Esophagus (tissue), 2 donors: ENCODE data around the gene TEDDM1. TPM values are rescaled to one million over a fixed set of nuclear protein-coding genes. Genes with fewer than 3 reads are reported as not detected.

ENCODE experiments used
- H3K27ac ChIP-seq, 2 donors: one replicate each; pipeline ENCODE4 v1.5.1; 2013; ENCODE audit warnings: low read depth in 2 of 2, mild to moderate bottlenecking in 2 of 2, inconsistent platforms in 1 of 2, low read length in 1 of 2, moderate library complexity in 1 of 2
- H3K27me3 ChIP-seq, 2 donors: one replicate each; pipeline ENCODE4 v1.6.1; 2013; ENCODE audit warnings: low read length in 2 of 2, control low read depth in 1 of 2, mild to moderate bottlenecking in 1 of 2; ENCODE audit not compliant: insufficient read depth in 2 of 2, control insufficient read depth in 1 of 2
- H3K36me3 ChIP-seq, 2 donors: one replicate each; pipeline ENCODE4 v1.6.1; 2013; ENCODE audit warnings: low read length in 1 of 2; ENCODE audit not compliant: control insufficient read depth in 2 of 2, insufficient read depth in 2 of 2
- H3K4me1 ChIP-seq, 2 donors: one replicate each; pipeline ENCODE4 v1.6.1; 2013; ENCODE audit warnings: low read length in 1 of 2; ENCODE audit not compliant: control insufficient read depth in 2 of 2, insufficient read depth in 2 of 2
- H3K4me3 ChIP-seq, 2 donors: one replicate each; pipeline ENCODE4 v1.5.1; 2013; ENCODE audit warnings: low read length in 2 of 2, mild to moderate bottlenecking in 2 of 2, low read depth in 1 of 2, moderate library complexity in 1 of 2
- H3K9me3 ChIP-seq, 2 donors: one replicate each; pipeline ENCODE4 v1.6.1; 2013; ENCODE audit warnings: mild to moderate bottlenecking in 2 of 2, low read depth in 1 of 2, low read length in 1 of 2, moderate library complexity in 1 of 2; ENCODE audit not compliant: control insufficient read depth in 2 of 2, insufficient read depth in 1 of 2
- WGBS, 2 donors: extraction: QIAGEN DNeasy Blood & Tissue Kit; methylation state at CpG; one replicate each; pipeline ENCODE4 v1.1.7; 2013; 5-methylcytosine and 5-hydroxymethylcytosine counted together
- polyA plus RNA-seq, 2 donors: library from polyadenylated mRNA; stranded (reverse); fragments of 200-250 nt; gene quantifications; one replicate each; pipeline ENCODE4 v1.2.3, GENCODE V29; 2013
- donor health status: healthy with polysubstance abuse.
- donor health status: Bipolar disorder and iron deficiency.

TEDDM1 gene
- polyA plus RNA-seq, 2 donors = 0.06 TPM; not detected in 1

DNA sequence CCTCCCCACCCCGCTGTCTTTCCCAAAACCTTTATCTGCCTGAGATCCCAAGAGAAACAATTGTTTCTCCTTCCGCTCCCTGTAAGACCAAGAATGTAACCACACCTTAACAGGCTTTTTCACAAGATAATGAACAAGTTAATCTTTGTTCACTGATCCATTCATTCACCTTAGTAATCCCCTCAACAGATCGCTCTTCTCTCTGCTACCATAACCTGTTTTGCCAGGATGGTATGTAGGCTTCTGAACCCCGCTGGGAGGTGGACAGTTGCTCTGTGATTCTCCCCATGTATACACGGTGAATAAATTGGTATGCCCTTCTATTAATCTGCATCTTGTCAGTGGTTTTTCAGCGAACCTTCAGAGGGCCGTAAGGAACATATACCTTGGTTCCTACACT, 30.8 kb upstream of the TEDDM1 start:
- Histone ChIP-seq H3K4me3 (no peak overlapping the region), H3K4me1 (no peaks in the 10 kb centered on the region), H3K36me3 (no peaks in the 10 kb centered on the region), H3K27ac (no peak overlapping the region), H3K27me3 (no peaks in the 10 kb centered on the region), H3K9me3 (no peaks in the 10 kb centered on the region)
- 69 to 76% methylated on average over 7 of the region's 7 CpGs for WGBS, 2 donors

DNA sequence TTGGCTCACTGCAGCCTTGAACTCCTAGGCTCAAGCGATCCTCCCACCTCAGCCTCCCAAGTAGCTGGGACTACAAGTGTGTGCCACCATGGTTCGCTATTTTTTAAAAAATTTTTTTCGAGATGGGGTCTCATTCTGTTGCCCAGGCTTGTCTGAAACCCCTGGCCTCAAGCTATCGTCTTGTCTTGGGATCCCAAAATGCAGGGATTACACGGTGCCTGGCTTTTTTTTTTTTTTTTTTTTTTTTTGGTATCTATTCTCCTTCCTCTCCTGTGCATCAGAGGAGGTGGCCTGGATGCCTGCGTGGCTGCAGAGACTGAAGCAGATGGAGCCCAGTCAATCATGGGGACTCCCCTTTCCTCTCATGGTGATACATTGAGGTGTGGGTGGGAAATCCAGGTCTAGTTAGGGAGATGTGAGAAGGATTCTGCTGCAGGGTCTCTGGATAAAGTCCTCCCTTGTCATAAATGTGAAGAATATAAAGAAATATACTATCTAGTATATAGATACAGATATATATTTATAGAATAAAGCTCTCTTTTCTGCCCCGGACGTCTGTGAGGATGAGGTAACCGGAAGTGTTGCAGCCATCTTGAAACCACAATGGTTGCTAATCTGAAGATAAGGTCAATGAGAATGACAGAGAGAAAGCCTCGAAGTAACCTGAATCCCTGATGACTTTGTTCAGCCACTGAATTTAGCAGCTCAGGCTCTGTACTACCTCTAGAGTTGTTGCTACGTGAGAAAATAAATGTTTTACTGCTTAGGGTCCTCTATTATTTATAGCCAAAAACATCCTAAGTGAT, 30.0 kb upstream of the TEDDM1 start:
- 72 to 79% methylated on average over 11 of the region's 11 CpGs for whole genome bisulfite sequencing, 2 donors

DNA sequence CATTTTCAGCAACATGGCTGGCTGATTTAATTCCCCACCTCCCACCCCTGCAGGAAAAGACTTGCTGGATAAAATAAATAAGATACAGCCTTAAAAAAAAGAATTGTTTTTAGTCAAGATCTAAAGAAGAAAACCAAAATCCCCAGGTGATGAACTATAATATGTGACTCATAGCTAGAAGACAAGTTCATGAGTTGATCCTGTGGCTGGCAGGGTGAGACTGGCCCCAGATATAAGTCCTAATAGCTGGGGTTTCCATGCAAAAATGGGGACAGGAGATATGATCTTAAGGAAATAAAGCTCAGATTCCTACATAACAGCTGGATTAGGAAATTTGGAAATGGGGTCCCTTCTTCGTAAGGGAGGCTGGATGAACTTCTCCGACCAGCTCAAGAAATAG, 27.6 kb upstream of the TEDDM1 start:
- Histone ChIP-seq H3K4me1 (no peaks in the 10 kb centered on the region), H3K27ac (no peak overlapping the region), H3K36me3 (no peaks in the 10 kb centered on the region), H3K9me3 (no peaks in the 10 kb centered on the region), H3K4me3 (no peak overlapping the region), H3K27me3 (peaks cover 0 to 2% of the 10 kb centered on the region in 2 donors)
- 82 to 87% methylated on average over 2 of the region's 2 CpGs for WGBS, 2 donors

More for the DNA sequence above, 30.0 kb upstream of the TEDDM1 start:
- Histone ChIP-seq H3K4me3 (no peak overlapping the region), H3K27me3 (no peaks in the 10 kb centered on the region), H3K9me3 (no peaks in the 10 kb centered on the region), H3K4me1 (no peaks in the 10 kb centered on the region), H3K27ac (no peak overlapping the region), H3K36me3 (no peaks in the 10 kb centered on the region)

DNA sequence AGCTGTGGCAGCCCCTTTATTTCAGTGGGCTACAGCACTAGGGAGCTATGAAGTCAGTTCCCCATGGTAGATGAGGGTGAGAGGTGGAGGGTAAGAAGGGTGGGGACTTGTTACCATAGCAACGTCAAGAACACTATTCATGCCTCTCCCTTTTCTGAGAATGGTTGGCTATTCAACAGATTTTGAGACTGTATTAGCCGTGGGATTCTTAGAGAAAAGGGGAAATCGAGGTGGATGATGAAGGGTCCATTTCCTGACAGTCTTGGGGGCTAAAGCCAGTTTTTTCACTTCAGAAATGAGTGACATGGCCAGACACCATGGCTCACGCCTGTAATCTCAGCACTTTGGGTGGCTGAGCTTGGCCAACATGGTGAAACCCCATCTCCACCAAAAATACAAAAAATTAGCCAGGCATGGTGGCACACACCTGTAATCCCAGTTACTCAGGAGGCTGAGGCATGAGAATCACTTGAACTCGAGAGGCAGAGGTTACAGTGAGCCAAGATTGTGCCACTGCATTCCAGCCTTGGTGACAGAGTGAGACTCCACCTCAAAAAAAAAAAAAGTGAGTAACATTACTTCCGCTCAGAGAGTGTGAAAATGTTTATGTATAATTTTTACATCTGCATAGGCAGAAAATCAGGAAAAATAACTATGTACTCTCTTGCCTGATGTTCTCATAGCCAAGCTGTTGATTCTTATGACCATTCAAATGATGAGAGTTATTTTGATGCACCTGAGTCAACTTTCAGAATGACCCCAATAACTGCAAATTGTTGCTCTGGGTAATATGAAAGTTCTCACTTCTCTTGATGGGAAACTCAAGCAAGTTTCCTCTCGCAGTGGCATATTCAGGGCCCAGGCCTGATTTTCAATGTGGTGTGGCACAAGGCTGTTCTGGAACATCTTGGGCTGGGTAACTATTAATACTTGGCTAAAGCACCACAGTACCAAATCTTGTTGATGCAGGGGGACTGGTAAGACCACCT, 26.3 kb upstream of the TEDDM1 start:
- no peaks in the 10 kb centered on the region for H3K4me1 ChIP-seq
- H3K4me3 ChIP-seq = no peak overlapping the region
- no peaks in the 10 kb centered on the region for H3K36me3 ChIP-seq
- no peaks in the 10 kb centered on the region for H3K9me3 ChIP-seq
- 68 to 71% methylated on average over 7 of the region's 7 CpGs for WGBS, 2 donors
- H3K27me3 ChIP-seq = peaks cover 0 to 2% of the 10 kb centered on the region in 2 donors
- peak overlapping the region in 1 of 2 donors; percentile 53 for H3K27ac ChIP-seq

DNA sequence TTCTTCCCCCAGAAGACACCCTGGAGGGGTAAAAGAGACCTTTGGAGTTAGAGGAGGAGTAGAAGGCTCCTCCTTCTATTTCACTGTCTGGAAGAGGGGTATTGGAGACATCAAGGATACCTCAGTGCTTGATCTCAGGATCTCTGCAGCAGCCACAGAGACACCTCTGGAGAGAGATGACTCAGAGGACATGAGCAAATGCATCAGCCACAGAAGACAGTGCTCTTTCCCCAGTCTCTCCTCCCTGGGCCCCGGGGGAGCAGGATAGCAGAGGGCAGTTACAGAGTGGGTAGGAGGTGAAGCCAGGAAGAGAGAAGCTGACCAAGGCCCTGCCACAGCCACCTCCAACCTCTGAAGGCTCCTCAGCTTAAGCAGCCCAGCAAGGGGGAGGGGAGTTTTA, 15.3 kb upstream of the TEDDM1 start:
- Histone ChIP-seq H3K27me3 (no peaks in the 10 kb centered on the region), H3K4me1 (no peaks in the 10 kb centered on the region), H3K27ac (no peak overlapping the region), H3K4me3 (no peak overlapping the region), H3K9me3 (no peaks in the 10 kb centered on the region), H3K36me3 (no peaks in the 10 kb centered on the region)
- WGBS, 2 donors = 57 to 76% methylated on average over 1 of the region's 1 CpG

DNA sequence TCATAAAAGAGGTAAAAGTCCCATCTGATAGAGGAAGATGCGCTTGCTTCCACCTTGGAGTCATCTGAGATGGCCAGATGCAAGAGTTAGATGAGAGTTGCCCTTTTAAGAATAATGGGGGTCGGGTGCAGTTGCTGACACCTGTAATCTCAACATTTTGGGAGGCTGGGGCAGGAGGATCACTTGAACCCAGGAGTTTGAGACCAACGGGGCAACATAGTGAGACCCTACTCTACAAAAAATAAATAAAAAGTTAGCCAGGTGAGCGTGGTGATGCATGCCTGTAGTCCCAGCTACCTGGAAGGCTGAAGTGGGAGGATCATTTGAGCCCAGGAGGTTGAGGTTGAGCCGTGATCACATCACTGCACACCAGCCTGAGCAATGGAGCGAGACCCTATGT, 13.5 kb upstream of the TEDDM1 start:
- no peaks in the 10 kb centered on the region for H3K9me3 ChIP-seq
- no peak overlapping the region for H3K27ac ChIP-seq
- H3K36me3 ChIP-seq = no peaks in the 10 kb centered on the region
- no peak overlapping the region for H3K4me3 ChIP-seq
- H3K27me3 ChIP-seq = no peaks in the 10 kb centered on the region
- WGBS, 2 donors = 88 to 90% methylated on average over 6 of the region's 6 CpGs
- H3K4me1 ChIP-seq = no peaks in the 10 kb centered on the region

DNA sequence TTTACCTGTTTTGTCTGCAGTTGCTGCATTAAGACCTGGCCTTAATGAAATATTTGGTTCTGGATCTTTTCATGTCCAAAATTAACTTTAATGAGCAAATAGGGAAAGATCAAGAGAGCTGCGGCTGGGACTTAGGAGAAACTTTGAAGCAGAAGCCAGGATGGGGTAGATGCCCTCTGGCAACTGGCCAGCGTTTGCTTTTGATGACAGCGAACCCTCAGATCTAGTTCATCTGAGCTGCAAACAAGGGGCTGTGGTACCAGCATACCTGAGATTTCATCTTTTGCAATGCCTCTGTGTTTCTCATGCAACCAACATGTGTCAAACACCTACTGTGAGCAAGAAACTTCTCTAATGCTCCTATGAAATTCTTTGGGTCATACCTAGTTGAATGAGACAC, 13.0 kb upstream of the TEDDM1 start:
- Histone ChIP-seq H3K27me3 (no peaks in the 10 kb centered on the region), H3K36me3 (no peaks in the 10 kb centered on the region), H3K9me3 (no peaks in the 10 kb centered on the region), H3K4me3 (no peak overlapping the region), H3K27ac (no peak overlapping the region), H3K4me1 (peaks cover 0 to 2% of the 10 kb centered on the region in 2 donors)
- WGBS, 2 donors = 59 to 62% methylated on average over 3 of the region's 3 CpGs

DNA sequence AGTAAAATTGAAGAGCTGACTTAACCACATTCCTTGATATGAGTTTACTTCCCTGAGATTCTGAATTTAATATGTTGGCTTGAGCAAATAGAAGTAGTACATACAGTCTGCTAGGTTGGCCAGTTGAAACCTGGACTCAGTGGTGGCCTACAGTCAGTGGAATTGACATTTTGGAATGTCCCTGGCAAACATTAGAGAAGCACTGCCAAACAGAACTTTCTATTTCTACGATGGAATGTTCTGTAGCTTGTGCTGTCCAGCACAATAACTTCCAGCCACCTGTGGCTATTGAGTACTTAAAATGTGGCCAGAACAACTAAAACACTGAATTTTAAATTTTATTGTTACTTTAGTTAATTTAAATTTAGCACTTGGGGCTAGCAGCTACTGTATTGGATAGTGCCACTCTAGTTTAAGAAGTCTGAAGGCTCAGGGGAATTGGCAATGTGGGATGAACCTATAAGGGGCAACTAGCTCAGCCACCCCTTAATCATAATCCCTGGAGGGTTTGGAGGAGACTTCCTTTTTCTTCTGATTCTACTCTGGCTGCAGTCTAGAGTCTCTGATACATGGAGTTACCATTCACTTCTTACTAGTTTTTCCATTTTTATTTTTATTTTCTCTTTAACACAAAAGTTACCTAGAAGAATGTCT, 10.3 kb upstream of the TEDDM1 start:
- H3K9me3 ChIP-seq = no peaks in the 10 kb centered on the region
- H3K36me3 ChIP-seq = no peaks in the 10 kb centered on the region
- H3K4me3 ChIP-seq = no peak overlapping the region
- no peaks in the 10 kb centered on the region for H3K27me3 ChIP-seq
- no peak overlapping the region for H3K27ac ChIP-seq
- whole genome bisulfite sequencing, 2 donors = 17 to 42% methylated on average over 1 of the region's 1 CpG
- H3K4me1 ChIP-seq = peaks cover 0 to 2% of the 10 kb centered on the region in 2 donors

DNA sequence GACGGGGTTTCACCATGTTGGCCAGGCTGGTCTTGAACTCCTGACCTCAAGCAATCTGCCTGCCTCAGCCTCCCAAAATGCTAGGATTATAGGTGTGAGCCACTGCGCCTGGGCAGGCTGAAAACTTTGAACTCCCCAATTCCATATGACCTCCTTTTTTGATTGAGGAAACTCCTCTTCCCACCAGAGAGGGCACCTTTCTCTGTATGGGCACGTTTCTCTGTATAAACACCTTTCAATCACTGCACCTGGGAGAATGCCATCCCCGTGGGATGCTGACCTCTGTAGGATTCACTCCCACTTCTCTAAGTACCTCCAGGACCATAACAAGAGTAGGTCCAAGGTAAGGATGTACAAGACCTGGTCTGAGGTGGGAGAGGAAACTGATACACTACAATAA, 9.7 kb upstream of the TEDDM1 start:
- H3K4me3 ChIP-seq = no peak overlapping the region
- no peaks in the 10 kb centered on the region for H3K9me3 ChIP-seq
- no peaks in the 10 kb centered on the region for H3K36me3 ChIP-seq
- 65 to 71% methylated on average over 4 of the region's 4 CpGs for WGBS, 2 donors
- H3K27me3 ChIP-seq = no peaks in the 10 kb centered on the region
- H3K4me1 ChIP-seq = peaks cover 0 to 2% of the 10 kb centered on the region in 2 donors
- H3K27ac ChIP-seq = no peak overlapping the region
